Kidney epithelial cell (primary cell): Measurements from ENCODE around the gene FLCN. TPM values are rescaled to one million over a fixed set of nuclear protein-coding genes. Genes with fewer than 3 reads are reported as not detected.

ENCODE experiments used
- DNase-seq: peaks from one replicate; pipeline ENCODE4 v3.0.0-alpha.2; 2010; ENCODE audit warnings: low read depth
- H3K27me3 ChIP-seq: 2 replicates; pipeline ENCODE4 v1.6.0; 2011; ENCODE audit warnings: low read length; ENCODE audit not compliant: control insufficient read depth, insufficient read depth
- H3K36me3 ChIP-seq: 2 replicates; pipeline ENCODE4 v1.5.1; 2011; ENCODE audit warnings: low read length; ENCODE audit not compliant: control insufficient read depth, insufficient read depth
- H3K4me3 ChIP-seq: 2 replicates; pipeline ENCODE4 v1.5.1; 2011; ENCODE audit warnings: low read depth, mild to moderate bottlenecking, control low read depth, low read length
- total RNA-seq: library from RNA; depleted of rRNA; stranded (reverse); fragments of >200 nt; gene quantifications from 2 replicates; pipeline ENCODE4 v1.2.3, GENCODE V29; 2015
- TF ChIP-seq, protein P1 (sequence below): IDR thresholded peaks from 2 replicates; pipeline ENCODE4 v1.5.1; 2011; ENCODE audit warnings: mild to moderate bottlenecking, moderate library complexity, low read length, control low read depth, inconsistent platforms; ENCODE audit not compliant: insufficient read depth, poor library complexity, severe bottlenecking

FLCN gene
- total RNA-seq, 1 donor from 2014 or later = 61.0 TPM

DNA sequence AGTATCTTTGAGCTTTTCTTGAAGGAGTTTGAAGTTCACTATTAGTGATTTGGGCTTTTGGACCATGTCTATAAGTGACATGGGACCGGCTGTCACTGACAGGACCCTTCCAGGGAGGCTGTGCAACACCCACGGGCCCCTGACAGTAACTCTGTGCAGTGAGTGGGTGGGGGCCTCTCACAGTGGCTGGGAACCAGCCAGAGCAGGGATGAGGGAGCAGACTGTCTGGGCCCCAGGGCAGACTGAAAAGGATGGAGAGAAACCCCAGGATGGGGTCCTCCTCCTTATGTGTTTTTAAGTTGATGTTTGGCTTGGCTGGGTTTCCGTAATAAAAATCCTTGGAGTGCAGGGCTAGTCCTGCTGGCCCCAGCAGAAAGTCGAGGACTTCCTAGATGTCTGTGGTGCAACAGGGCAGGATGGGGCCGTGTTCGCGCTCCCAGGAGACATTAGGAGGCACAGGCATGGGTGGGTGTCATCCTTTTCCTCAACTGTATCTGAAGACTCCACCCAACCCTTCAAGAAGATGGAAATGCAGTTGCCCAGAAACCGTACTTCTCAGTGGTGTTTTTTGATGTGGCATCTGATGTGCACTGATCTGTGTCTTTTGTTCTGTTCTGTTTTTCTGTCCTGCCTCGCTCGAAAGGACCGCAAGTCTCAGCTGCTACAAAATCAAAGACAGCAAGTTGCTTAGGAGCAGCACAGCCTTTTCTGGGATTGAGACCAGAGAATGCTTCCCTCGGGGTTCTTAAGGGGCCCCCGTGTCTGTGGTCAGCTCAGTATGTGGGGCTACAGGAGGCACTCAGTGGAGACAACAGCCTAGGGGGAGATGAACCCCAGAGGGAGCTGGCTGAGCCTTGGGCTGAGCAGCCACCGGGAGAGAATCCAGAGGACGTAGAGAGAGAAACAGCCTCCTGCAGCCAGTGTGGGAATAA is 55.0 kb downstream of the FLCN start:
- Histone ChIP-seq H3K27me3 (no peaks in the 10 kb centered on the region), H3K4me3 (no peak overlapping the region), H3K36me3 (peaks cover 5% of the 10 kb centered on the region)
- no peak for DNase-seq
- TF ChIP-seq, protein P1, sequence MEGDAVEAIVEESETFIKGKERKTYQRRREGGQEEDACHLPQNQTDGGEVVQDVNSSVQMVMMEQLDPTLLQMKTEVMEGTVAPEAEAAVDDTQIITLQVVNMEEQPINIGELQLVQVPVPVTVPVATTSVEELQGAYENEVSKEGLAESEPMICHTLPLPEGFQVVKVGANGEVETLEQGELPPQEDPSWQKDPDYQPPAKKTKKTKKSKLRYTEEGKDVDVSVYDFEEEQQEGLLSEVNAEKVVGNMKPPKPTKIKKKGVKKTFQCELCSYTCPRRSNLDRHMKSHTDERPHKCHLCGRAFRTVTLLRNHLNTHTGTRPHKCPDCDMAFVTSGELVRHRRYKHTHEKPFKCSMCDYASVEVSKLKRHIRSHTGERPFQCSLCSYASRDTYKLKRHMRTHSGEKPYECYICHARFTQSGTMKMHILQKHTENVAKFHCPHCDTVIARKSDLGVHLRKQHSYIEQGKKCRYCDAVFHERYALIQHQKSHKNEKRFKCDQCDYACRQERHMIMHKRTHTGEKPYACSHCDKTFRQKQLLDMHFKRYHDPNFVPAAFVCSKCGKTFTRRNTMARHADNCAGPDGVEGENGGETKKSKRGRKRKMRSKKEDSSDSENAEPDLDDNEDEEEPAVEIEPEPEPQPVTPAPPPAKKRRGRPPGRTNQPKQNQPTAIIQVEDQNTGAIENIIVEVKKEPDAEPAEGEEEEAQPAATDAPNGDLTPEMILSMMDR = no peak

DNA sequence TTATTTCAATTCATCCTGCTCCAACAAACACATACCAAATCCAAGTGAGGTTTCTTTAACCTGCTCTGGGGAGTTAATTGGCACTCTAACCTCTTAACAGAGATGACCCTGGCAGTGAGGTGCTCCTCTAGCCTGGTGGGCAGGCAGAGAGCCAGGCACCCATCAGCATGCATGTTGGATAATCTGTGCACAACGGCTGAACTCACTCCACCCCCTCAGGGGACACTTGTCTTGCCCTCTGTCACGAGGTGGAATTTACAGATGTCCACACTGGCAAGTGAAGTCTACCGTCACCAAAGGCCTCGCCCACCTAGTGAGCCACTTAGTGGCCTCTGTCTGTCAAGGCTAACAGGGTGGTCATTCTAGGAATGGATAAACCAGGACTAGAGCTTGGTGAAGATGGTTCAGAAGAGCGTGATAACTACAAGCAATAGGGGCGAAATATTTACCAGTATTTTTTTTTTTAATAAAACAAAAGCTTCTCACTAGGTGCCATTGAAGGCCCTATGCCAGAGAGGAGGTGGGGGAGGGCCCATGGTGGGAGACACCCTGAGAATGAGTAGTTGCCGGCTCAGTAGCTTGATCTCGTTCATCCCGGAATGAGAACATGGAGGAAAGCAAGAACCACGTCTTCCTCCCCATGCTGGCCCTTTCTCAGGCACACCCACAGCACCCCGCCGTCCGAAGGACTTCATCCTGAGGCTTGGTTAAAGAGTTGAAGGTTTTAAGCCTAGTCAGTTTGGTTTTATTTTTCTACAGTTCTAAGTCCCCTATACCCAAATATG is 56.0 kb downstream of the FLCN start:
- H3K36me3 ChIP-seq = peaks cover 5% of the 10 kb centered on the region
- H3K27me3 ChIP-seq = no peaks in the 10 kb centered on the region
- TF ChIP-seq, protein P1 = no peak
- H3K4me3 ChIP-seq = no peak overlapping the region
- DNase-seq = no peak

DNA sequence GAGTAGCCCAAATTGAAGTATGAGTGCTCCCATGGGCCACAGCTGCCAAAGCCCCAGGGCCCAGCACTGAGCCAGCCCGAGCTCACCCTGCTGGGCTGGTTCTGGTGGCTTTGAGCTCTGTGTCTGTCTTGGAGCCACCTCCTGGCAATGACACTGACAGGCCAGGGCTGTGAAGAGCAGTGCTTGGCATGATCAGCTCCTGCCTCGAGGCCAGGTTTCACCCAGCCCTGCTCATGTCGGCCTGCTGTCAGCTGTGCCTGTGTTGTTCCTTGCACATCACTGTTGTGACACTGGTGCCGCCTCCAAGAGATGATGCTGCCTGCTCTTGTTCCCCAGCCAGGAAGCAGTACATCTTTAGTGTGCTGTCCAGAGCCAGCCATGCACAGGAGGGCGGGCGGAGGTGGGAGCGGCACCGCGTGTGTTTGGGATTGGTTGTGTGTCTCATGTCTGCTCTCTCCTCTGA is 56.8 kb downstream of the FLCN start:
- TF ChIP-seq, protein P1 = no peak
- Histone ChIP-seq H3K36me3 (peaks cover 6% of the 10 kb centered on the region), H3K4me3 (no peak overlapping the region), H3K27me3 (no peaks in the 10 kb centered on the region)
- no peak for DNase-seq

DNA sequence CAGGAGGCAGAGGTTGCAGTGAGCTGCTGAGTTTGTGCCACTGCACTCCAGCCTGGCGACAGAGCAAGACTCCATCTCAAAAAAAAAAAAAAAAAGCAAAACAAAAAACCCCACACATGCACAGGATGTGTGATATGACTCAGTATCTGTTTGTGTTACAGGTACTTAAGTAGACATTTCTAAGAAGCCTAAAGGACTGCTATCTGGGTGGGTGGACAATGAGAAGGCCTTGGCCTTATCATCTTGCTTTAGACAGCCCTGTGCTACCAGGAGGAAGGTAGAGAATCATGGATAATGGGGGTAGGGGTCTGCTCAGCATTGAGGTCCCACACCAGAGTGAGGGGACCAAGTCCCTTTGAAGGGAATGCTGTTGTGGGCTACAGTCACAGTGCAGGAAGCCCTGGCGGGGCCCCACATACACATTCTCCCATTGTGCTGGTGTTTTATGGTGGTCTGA is 57.6 kb downstream of the FLCN start:
- H3K36me3 ChIP-seq = peaks cover 6% of the 10 kb centered on the region
- DNase-seq = no peak
- TF ChIP-seq, protein P1 = no peak
- H3K4me3 ChIP-seq = no peak overlapping the region
- H3K27me3 ChIP-seq = no peaks in the 10 kb centered on the region

DNA sequence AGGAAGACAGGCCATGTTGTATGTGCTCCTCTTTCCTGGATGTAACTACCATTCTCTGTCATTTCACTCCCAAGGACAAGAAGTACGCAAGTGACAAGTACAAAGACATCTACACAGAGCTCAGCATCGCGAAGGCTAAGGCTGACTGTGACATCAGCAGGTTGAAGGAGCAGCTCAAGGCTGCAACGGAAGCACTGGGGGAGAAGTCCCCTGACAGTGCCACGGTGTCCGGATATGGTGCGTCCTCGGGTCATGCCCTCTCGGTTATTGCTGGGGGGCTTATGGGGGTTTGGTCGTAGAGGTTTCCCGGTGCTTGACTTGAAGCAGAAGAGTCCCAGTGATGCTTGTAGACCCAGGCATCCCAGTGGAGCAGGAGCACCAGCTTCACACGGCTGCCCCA is 59.8 kb downstream of the FLCN start:
- Histone ChIP-seq H3K4me3 (no peak overlapping the region), H3K27me3 (no peaks in the 10 kb centered on the region), H3K36me3 (peaks cover 6% of the 10 kb centered on the region)
- DNase-seq = no peak
- TF ChIP-seq, protein P1 = no peak
